ENCODE data around the gene IL9R. TPM values are rescaled to one million over a fixed set of nuclear protein-coding genes. Genes with fewer than 3 reads are reported as not detected.
"Not testable (repeated sequence)": the region's sequence is repeated elsewhere in the genome, so short reads cannot be mapped to it uniquely, and the experiment has no call there.

The IL9R gene
- total RNA-seq, 1 donor from 2014 or later, result not detected

DNA sequence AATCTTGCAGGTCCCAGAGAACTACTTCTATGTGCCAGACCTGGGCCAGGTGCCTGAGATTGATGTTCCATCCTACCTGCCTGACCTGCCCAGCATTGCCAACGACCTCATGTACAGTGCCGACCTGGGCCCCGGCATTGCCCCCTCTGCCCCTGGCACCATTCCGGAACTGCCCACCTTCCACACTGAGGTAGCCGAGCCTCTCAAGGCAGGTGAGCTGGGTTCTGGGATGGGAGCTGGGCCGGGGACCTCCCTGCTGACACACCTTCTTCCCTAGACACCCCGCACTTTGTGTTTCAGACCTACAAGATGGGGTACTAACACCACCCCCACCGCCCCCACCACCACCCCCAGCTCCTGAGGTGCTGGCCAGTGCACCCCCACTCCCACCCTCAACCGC, 25.5 kb downstream of the IL9R start:
- DNase-seq (ENCODE audit: missing footprints); intact Hi-C loops (cut with DNase I); ATAC-seq: not testable (repeated sequence)

DNA sequence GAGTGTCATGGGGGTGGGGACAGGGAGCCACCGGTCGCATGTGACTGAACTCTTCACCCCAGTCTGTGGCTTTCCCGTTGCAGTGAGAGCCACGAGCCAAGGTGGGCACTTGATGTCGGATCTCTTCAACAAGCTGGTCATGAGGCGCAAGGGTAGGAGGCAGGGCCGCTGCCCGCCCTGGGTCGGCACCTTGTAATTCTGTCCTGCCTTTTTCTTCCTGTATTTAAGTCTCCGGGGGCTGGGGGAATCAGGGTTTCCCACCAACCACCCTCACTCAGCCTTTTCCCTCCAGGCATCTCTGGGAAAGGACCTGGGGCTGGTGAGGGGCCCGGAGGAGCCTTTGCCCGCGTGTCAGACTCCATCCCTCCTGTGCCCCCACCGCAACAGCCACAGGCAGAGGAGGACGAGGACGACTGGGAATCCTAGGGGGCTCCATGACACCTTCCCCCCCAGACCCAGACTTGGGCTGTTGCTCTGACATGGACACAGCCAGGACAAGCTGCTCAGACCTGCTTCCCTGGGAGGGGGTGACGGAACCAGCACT, 27.5 kb downstream of the IL9R start:
- intact Hi-C loops (cut with DNase I); ATAC-seq; DNase-seq (ENCODE audit: missing footprints): not testable (repeated sequence)

DNA sequence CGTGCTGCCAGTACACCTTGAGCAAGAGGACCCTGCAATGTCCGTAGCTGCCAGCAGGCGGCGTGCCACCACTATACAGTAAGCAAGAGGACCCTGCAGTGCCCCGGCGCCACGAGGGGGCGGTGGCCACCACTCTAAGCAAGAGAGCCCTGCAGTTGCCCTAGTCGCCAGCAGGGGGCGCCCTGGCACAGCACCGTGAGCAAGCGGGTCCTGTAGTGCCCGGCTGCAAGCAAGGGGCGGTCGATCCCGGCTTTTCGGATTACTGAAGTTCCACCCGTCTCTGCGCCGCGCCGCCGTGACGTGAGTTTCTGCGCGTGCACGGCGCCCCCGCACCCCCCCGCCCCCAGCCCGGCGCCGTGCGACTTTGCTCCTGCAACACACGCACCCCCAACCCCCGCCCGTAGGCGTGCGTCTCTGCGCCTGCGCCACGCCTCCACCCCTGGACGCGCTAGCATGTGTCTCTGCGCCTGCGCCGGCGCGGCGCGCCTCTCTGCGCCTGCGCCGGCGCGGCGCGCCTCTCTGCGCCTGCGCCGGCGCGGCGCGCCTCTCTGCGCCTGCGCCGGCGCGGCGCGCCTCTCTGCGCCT, 31.2 kb downstream of the IL9R start:
- ATAC-seq; intact Hi-C loops (cut with DNase I); DNase-seq (ENCODE audit: missing footprints): not testable (repeated sequence)

DNA sequence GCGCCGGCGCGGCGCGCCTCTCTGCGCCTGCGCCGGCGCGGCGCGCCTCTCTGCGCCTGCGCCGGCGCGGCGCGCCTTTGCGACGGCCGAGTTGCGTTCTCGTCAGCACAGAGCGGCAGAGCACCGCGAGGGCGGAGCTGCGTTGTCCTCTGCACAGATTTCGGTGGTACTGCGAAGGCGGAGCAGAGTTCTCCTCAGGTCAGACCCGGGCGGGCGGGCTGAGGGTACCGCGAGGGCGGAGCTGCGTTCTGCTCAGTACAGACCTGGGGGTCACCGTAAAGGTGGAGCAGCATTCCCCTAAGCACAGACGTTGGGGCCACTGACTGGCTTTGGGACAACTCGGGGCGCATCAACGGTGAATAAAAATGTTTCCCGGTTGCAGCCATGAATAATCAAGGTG, 31.8 kb downstream of the IL9R start:
- ATAC-seq; DNase-seq (ENCODE audit: missing footprints); intact Hi-C loops (cut with DNase I): not testable (repeated sequence)

DNA sequence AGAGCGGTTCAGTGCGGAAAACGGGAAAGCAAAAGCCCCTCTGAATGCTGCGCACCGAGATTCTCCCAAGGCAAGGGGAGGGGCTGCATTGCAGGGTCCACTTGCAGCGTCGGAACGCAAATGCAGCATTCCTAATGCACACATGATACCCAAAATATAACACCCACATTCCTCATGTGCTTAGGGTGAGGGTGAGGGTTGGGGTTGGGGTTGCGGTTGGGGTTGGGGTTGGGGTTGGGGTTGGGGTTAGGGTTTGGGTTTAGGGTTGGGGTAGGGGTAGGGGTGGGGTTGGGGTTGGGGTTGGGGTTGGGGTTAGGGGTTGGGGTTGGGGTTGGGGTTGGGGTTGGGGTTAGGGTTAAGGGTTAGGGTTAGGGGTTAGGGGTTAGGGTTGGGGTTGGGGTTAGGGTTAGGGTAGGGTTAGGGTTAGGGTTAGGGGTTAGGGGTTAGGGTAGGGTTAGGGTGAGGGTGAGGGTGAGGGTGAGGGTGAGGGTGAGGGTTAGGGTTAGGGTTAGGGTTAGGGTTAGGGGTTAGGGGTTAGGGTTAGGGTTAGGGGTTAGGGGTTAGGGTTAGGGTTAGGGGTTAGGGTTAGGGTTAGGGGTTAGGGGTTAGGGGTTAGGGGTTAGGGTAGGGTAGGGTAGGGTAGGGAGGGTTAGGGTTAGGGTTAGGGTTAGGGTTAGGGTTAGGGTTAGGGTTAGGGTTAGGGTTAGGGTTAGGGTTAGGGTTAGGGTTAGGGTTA, 32.4 kb downstream of the IL9R start:
- ATAC-seq; intact Hi-C loops (cut with DNase I); DNase-seq (ENCODE audit: missing footprints): not testable (repeated sequence)

- DNase-seq (ENCODE audit: missing footprints); ATAC-seq; intact Hi-C loops (cut with DNase I): not testable (repeated sequence)
Measured at GRCh38 chrX:156030474-156030873, 33.0 kb downstream of the IL9R start.

Other genes with a start within 250 kb of the IL9R start
- gene VAMP7, start 116.4 kb upstream of the IL9R start, total RNA-seq, result 21.0 TPM

Measured in Right ventricle myocardium inferior (tissue), 1 donor.